GM12878 (cell line): ENCODE measurements around the gene LSR. TPM values are rescaled to one million over a fixed set of nuclear protein-coding genes. Genes with fewer than 3 reads are reported as not detected.

Experiments used
- ATAC-seq: fragments of 200-7000 bp; cut with Tn5 transposase; 3 replicates; pipeline ENCODE4 v1.9.1; 2020; ENCODE audit warnings: mild to moderate bottlenecking, moderate library complexity
- BruUV-seq: library from RNA; stranded (reverse); fragments of 400-500 nt; replicated peaks from 2 replicates; lab custom pipeline; 2021; lab: Mats Ljungman, UMichigan
- CTCF ChIA-PET: fragments of 300-600 bp; sonication (Branson Sonifier 250); formaldehyde crosslinking; extraction: SDS; loops from one replicate; lab custom pipeline; 2021; ENCODE audit warnings: inconsistent platforms; lab: Yijun Ruan, JAX
- POLR2A ChIA-PET: fragments of 350-600 bp; formaldehyde crosslinking; extraction: SDS; loops from one replicate; lab custom pipeline; 2021; ENCODE audit warnings: inconsistent platforms; lab: Charles Lee
- RAD21 ChIA-PET: fragments of 300-600 bp; sonication (Branson Sonifier 250); formaldehyde crosslinking; loops from one replicate; lab custom pipeline; 2023; ENCODE audit warnings: antibody characterized with exemption; ENCODE audit not compliant: unreplicated experiment; lab: Charles Lee
- SMC1A ChIA-PET: fragments of 300-600 bp; sonication (Branson Sonifier 250); formaldehyde crosslinking; loops from one replicate; lab custom pipeline; 2023; ENCODE audit not compliant: unreplicated experiment, uncharacterized antibody; lab: Charles Lee
- DNase-seq: peaks from one replicate; pipeline ENCODE4 v3.0.0-alpha.2; 2011; ENCODE audit warnings: low read depth, low spot score
- FAIRE-seq: peaks from 3 replicates; lab custom pipeline; 2011; peaks lifted over from hg19 to GRCh38; lab: Jason Lieb, UNC
- H2AFZ ChIP-seq: 2 replicates; pipeline ENCODE4 v1.6.0; 2011; ENCODE audit warnings: low read depth, low read length, control low read depth; ENCODE audit not compliant: control insufficient read depth
- H3K27ac ChIP-seq: 2 replicates; pipeline ENCODE4 v1.5.1; 2011; ENCODE audit warnings: control low read depth; ENCODE audit not compliant: control insufficient read depth, insufficient read depth
- H3K27me3 ChIP-seq, 2 experiments: replicated peaks in 1 of 2; 2 replicates each; pipeline versions ENCODE4 v1.6.0 to v1.6.1; 2011; ENCODE audit warnings: low read length in 1 of 2; ENCODE audit not compliant: control insufficient read depth in 2 of 2, insufficient read depth in 2 of 2
- H3K36me3 ChIP-seq, 2 experiments: 2 replicates each; pipeline ENCODE4 v1.5.1; 2011; ENCODE audit warnings: low read length in 1 of 2; ENCODE audit not compliant: control insufficient read depth in 2 of 2, insufficient read depth in 2 of 2
- H3K4me1 ChIP-seq: 2 replicates; pipeline ENCODE4 v1.6.1; 2011; ENCODE audit warnings: mild to moderate bottlenecking, low read length, moderate library complexity, mixed read lengths; ENCODE audit not compliant: control insufficient read depth, insufficient read depth
- H3K4me2 ChIP-seq: 2 replicates; pipeline ENCODE4 v1.6.0; 2011; ENCODE audit warnings: control low read depth; ENCODE audit not compliant: control insufficient read depth, insufficient read depth
- H3K4me3 ChIP-seq: fragments of 200-600 bp; sonication (generic); 2 replicates; pipeline ENCODE4 v1.5.1; 2016
- H3K79me2 ChIP-seq: 2 replicates; pipeline ENCODE4 v1.6.0; 2011; ENCODE audit warnings: low read length; ENCODE audit not compliant: control insufficient read depth, insufficient read depth
- H3K9ac ChIP-seq: 2 replicates; pipeline ENCODE4 v1.8.0; 2011; ENCODE audit warnings: low read length, control low read depth, mixed read lengths; ENCODE audit not compliant: control insufficient read depth, insufficient read depth
- H3K9me3 ChIP-seq: replicated peaks from 3 replicates; pipeline ENCODE4 v1.5.1; 2011; ENCODE audit warnings: mild to moderate bottlenecking, low read length; ENCODE audit not compliant: control insufficient read depth, insufficient read depth
- H4K20me1 ChIP-seq: 2 replicates; pipeline ENCODE4 v1.6.0; 2011; ENCODE audit not compliant: control insufficient read depth, insufficient read depth
- HDGF ChIP-seq: fragments of 450-650 bp; IDR thresholded peaks from 2 replicates; pipeline ENCODE4 v1.6.1; 2016; ENCODE audit warnings: antibody characterized with exemption
- IKZF1 ChIP-seq: fragments of 450-650 bp; conservative IDR thresholded peaks from 2 replicates; pipeline ENCODE4 v1.6.1; 2017; ENCODE audit warnings: antibody characterized with exemption, mild to moderate bottlenecking
- MTA2 ChIP-seq: fragments of 450-650 bp; IDR thresholded peaks from 2 replicates; pipeline ENCODE4 v1.6.1; 2016; ENCODE audit warnings: low read depth, mild to moderate bottlenecking, moderate library complexity
- MXI1 ChIP-seq: fragments of 150-350 bp; IDR thresholded peaks from 2 replicates; pipeline ENCODE4 v1.6.1; 2011; ENCODE audit warnings: low read depth, mild to moderate bottlenecking, inconsistent platforms, low read length, improper control_type of control experiment
- PML ChIP-seq: IDR thresholded peaks from 2 replicates; pipeline ENCODE4 v1.6.1; 2012; ENCODE audit warnings: low read length, inconsistent platforms
- POLR2A ChIP-seq: IDR thresholded peaks from 2 replicates; pipeline ENCODE4 v1.6.1; 2011; ENCODE audit warnings: low read depth, mild to moderate bottlenecking, low read length
- RFX5 ChIP-seq: IDR thresholded peaks from 2 replicates; pipeline ENCODE4 v1.6.1; 2011; ENCODE audit warnings: low read depth, low read length, improper control_type of control experiment
- TCF12 ChIP-seq: IDR thresholded peaks from 2 replicates; pipeline ENCODE4 v1.6.1; 2011; ENCODE audit warnings: low read depth, mild to moderate bottlenecking, low read length
- ZNF274 ChIP-seq: IDR thresholded peaks from one replicate; pipeline ENCODE4 v1.8.0; 2011; ENCODE audit not compliant: insufficient read length, insufficient read depth
- WGBS: methylation state at CpG from one replicate; pipeline ENCODE4 v1.1.6; 2016; ENCODE audit warnings: low lambda C conversion rate; ENCODE audit not compliant: insufficient replicate concordance, insufficient coverage; ENCODE audit errors: missing lambda C conversion rate; 5-methylcytosine and 5-hydroxymethylcytosine counted together
- in situ Hi-C: fragments of 300-500 bp; cut with MboI; formaldehyde crosslinking; loops from 9 replicates; pipeline ENCODE4 v1.14.3; 2018; ENCODE audit warnings: mixed read lengths
- intact Hi-C: fragments of 100-400 bp; cut with micrococcal nuclease; formaldehyde crosslinking; loops from one replicate; pipeline ENCODE4 v1.14.2; 2022; ENCODE audit not compliant: unreplicated experiment
- polyA plus RNA-seq, 11 experiments: library from polyadenylated mRNA; depleted of rRNA in 4 of 11; unstranded in 6 of 11; stranded (reverse) in 5 of 11; fragments of >200 nt; fragmentation: Nextera tagmentation in 4 of 11; fragmentation: Illumina TruSeq in 1 of 11; extraction: Ambion mirVana in 4 of 11; extraction: Trizol in 1 of 11; gene quantifications; 1 replicate in 1 of 11; 2 replicates in 10 of 11; pipeline versions ENCODE4 v1.2.1 to v1.2.3, GENCODE V29; 2011 to 2016; ENCODE audit warnings: inconsistent platforms in 2 of 11, missing spikeins in 2 of 11, low read depth in 1 of 11
- total RNA-seq, 4 experiments: library from RNA; depleted of rRNA in 3 of 4; stranded (reverse); fragments of >200 nt in 3 of 4; fragmentation: Illumina TruSeq in 1 of 4; extraction: Trizol in 1 of 4; gene quantifications; 2 replicates each; pipeline versions ENCODE4 v1.2.1 to v1.2.3, GENCODE V29; 2013 to 2021
- TF ChIP-seq, protein P1 (sequence below): IDR thresholded peaks from 2 replicates; pipeline ENCODE4 v1.6.1; 2012; ENCODE audit warnings: low read depth, low read length, improper control_type of control experiment
- TF ChIP-seq, protein P2 (sequence below): IDR thresholded peaks from 2 replicates; pipeline ENCODE4 v1.6.1; 2011; ENCODE audit warnings: borderline replicate concordance, low read depth, mild to moderate bottlenecking, moderate library complexity, mixed read lengths, low read length; ENCODE audit not compliant: insufficient read depth; ENCODE audit errors: extremely low read length
- TF ChIP-seq, protein P3 (sequence below): IDR thresholded peaks from 2 replicates; pipeline ENCODE4 v1.6.1; 2012; ENCODE audit warnings: improper control_type of control experiment, low read depth, low read length; ENCODE audit not compliant: insufficient replicate concordance
- TF ChIP-seq, protein P4 (sequence below): fragments of 450-650 bp; IDR thresholded peaks from 2 replicates; pipeline ENCODE4 v1.6.1; 2017; ENCODE audit warnings: mild to moderate bottlenecking

Gene LSR
- total and polyA plus RNA-seq, 10 of the 15 experiments (the other 5 are each of a cell fraction or from before 2014, with no cell fraction given): 0.26 to 53.9 (median 26.3) TPM

DNA sequence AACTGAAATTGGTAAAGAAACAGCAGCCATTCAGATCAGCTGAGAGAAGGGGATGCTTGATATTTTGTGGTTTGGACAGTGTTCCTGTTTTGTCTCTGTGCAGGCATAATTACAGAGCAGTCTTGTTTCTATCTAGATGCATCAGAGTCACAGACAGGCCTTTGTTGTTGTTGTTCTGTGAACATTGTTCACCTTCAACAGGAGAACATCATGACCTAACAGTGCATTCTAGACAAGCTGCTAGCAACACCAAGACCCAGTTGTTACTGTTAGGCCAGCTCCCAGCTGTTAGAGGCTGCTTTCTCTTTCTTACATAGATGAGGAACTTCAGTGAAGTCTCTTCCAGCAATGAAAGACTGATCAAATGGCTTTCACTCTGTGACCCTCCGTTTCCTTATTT, 8.5 kb upstream of the LSR start (continued):
- TF ChIP-seq, protein P1, sequence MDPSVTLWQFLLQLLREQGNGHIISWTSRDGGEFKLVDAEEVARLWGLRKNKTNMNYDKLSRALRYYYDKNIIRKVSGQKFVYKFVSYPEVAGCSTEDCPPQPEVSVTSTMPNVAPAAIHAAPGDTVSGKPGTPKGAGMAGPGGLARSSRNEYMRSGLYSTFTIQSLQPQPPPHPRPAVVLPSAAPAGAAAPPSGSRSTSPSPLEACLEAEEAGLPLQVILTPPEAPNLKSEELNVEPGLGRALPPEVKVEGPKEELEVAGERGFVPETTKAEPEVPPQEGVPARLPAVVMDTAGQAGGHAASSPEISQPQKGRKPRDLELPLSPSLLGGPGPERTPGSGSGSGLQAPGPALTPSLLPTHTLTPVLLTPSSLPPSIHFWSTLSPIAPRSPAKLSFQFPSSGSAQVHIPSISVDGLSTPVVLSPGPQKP: no peak
- TF ChIP-seq TCF12: peak; percentile 47; the same call in 1 of the 2 replicates
- TF ChIP-seq, all 136 proteins: peak for 3

DNA sequence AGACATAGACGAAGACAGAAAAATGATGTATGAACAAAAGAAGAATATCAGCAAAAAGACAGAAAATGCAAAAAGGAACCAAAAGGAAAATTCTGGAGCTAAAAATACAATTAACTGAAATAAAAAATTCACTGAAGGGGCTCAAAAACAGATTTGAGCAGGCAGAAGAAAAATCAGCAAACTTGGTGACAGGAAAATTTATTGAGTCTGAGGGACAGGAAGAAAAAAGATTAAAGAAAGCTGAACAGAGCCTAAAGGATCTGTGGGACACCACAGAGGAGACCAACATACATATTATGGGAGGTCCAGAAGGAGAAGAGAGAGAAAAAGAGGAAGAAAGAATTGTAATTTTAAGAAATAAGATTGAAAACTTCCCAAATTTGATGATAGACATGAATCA, 7.4 kb upstream of the LSR start:
- no peak overlapping the region for H3K27ac ChIP-seq
- ChIA-PET SMC1A (interaction anchor here (0.7 to 2.0 kb wide), 10 partner anchors 9 to 254 kb away, joined by 3 to 7 read pairs (median 3); no protein-coding TSS in a partner anchor), RAD21 (no interaction called here), POLR2A (interaction anchor here (1.7 kb wide), 1 partner anchor 87 kb away, joined by 5 read pairs; the partner anchor contains the start of gene FXYD5), CTCF (interaction anchor here (0.7 to 2.1 kb wide), 4 partner anchors 23 to 254 kb away, joined by 3 to 5 read pairs (median 4); no protein-coding TSS in a partner anchor)
- H3K4me1 ChIP-seq: peaks cover 7% of the 10 kb centered on the region; the same call in 1 of the 2 replicates
- H3K27me3 ChIP-seq: no peaks in the 10 kb centered on the region
- H3K79me2 ChIP-seq: no peaks in the 10 kb centered on the region
- no peak overlapping the region for H3K4me3 ChIP-seq
- H3K4me2 ChIP-seq: no peak overlapping the region
- BruUV-seq: no TSS peak
- no peaks in the 10 kb centered on the region for H4K20me1 ChIP-seq
- intact Hi-C loops (no loop called here), in situ Hi-C loops (no loop called here)
- H3K9ac ChIP-seq: no peak overlapping the region
- H3K9me3 ChIP-seq: peaks cover 5% of the 10 kb centered on the region; the same call in 2 of the 3 replicates
- FAIRE-seq (no peak), DNase-seq (no peak), ATAC-seq (no peak)
- 24% methylated on average over 1 of the region's 1 CpG for WGBS
- H3K36me3 ChIP-seq: no peaks in the 10 kb centered on the region
- no peak overlapping the region for H2AFZ ChIP-seq
- TF ChIP-seq RFX5 (no peak), IKZF1 (no peak), POLR2A (no peak), HDGF (no peak), MXI1 (no peak), PML (no peak), ZNF274 (no peak), MTA2 (no peak)
- TF ChIP-seq, protein P2, sequence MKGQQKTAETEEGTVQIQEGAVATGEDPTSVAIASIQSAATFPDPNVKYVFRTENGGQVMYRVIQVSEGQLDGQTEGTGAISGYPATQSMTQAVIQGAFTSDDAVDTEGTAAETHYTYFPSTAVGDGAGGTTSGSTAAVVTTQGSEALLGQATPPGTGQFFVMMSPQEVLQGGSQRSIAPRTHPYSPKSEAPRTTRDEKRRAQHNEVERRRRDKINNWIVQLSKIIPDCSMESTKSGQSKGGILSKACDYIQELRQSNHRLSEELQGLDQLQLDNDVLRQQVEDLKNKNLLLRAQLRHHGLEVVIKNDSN: no peak
- TF ChIP-seq, protein P3, sequence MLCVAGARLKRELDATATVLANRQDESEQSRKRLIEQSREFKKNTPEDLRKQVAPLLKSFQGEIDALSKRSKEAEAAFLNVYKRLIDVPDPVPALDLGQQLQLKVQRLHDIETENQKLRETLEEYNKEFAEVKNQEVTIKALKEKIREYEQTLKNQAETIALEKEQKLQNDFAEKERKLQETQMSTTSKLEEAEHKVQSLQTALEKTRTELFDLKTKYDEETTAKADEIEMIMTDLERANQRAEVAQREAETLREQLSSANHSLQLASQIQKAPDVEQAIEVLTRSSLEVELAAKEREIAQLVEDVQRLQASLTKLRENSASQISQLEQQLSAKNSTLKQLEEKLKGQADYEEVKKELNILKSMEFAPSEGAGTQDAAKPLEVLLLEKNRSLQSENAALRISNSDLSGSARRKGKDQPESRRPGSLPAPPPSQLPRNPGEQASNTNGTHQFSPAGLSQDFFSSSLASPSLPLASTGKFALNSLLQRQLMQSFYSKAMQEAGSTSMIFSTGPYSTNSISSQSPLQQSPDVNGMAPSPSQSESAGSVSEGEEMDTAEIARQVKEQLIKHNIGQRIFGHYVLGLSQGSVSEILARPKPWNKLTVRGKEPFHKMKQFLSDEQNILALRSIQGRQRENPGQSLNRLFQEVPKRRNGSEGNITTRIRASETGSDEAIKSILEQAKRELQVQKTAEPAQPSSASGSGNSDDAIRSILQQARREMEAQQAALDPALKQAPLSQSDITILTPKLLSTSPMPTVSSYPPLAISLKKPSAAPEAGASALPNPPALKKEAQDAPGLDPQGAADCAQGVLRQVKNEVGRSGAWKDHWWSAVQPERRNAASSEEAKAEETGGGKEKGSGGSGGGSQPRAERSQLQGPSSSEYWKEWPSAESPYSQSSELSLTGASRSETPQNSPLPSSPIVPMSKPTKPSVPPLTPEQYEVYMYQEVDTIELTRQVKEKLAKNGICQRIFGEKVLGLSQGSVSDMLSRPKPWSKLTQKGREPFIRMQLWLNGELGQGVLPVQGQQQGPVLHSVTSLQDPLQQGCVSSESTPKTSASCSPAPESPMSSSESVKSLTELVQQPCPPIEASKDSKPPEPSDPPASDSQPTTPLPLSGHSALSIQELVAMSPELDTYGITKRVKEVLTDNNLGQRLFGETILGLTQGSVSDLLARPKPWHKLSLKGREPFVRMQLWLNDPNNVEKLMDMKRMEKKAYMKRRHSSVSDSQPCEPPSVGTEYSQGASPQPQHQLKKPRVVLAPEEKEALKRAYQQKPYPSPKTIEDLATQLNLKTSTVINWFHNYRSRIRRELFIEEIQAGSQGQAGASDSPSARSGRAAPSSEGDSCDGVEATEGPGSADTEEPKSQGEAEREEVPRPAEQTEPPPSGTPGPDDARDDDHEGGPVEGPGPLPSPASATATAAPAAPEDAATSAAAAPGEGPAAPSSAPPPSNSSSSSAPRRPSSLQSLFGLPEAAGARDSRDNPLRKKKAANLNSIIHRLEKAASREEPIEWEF: no peak
- TF ChIP-seq, protein P4, sequence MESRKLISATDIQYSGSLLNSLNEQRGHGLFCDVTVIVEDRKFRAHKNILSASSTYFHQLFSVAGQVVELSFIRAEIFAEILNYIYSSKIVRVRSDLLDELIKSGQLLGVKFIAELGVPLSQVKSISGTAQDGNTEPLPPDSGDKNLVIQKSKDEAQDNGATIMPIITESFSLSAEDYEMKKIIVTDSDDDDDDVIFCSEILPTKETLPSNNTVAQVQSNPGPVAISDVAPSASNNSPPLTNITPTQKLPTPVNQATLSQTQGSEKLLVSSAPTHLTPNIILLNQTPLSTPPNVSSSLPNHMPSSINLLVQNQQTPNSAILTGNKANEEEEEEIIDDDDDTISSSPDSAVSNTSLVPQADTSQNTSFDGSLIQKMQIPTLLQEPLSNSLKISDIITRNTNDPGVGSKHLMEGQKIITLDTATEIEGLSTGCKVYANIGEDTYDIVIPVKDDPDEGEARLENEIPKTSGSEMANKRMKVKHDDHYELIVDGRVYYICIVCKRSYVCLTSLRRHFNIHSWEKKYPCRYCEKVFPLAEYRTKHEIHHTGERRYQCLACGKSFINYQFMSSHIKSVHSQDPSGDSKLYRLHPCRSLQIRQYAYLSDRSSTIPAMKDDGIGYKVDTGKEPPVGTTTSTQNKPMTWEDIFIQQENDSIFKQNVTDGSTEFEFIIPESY: no peak
